ENCODE data around the gene IL10RA. TPM values are rescaled to one million over a fixed set of nuclear protein-coding genes. Genes with fewer than 3 reads are reported as not detected.

IL10RA gene
- total and polyA plus RNA-seq, 4 donors: 7.9 to 52.5 (median 28.2) TPM

DNA sequence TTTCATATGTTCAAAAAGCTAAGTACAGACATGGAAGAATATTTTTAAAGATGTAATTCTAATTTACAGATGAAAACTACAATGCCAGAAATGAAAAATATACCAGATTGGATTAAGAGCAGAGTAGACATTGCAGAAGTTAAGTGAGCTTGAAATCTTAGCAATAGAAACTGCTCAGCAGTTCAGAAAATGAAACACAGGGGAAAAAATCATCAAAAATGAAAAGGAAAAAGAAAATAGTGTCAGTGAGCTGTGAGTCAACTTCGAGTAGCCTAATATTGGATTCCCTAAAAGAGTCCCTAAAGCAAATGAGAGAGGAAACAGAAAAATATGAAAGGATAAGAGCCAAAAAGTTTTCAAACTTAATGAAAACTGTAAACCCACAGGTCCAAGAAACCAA is 25.8 kb upstream of the IL10RA start:
- DNase-seq (no peak), ATAC-seq (ENCODE audit: insufficient read depth, low FRiP score) (no peak)
- no peaks in the 10 kb centered on the region for H3K4me1 ChIP-seq (ENCODE audit: control insufficient read depth in 5 of 5, insufficient read depth in 5 of 5, low read length in 5 of 5)
- H3K27me3 ChIP-seq (ENCODE audit: control insufficient read depth in 3 of 3, insufficient read depth in 3 of 3, low read length in 2 of 3): no peaks in the 10 kb centered on the region
- H3K9me3 ChIP-seq (ENCODE audit: control insufficient read depth in 4 of 4, insufficient read depth in 3 of 4, low read length in 3 of 4): no peaks in the 10 kb centered on the region
- no peak overlapping the region for H3K27ac ChIP-seq (ENCODE audit: low read depth in 1 of 2, low read length in 1 of 2)
- no peak overlapping the region for H3K4me3 ChIP-seq
- H3K36me3 ChIP-seq (ENCODE audit: control insufficient read depth in 4 of 4, insufficient read depth in 4 of 4, low read length in 4 of 4): no peaks in the 10 kb centered on the region
- WGBS, 2 donors: 84 to 85% methylated on average over 1 of the region's 1 CpG
- no peak overlapping the region for H3K9ac ChIP-seq (ENCODE audit: insufficient read depth in 1 of 2, low read length in 2 of 2)
- TF ChIP-seq, protein P1, sequence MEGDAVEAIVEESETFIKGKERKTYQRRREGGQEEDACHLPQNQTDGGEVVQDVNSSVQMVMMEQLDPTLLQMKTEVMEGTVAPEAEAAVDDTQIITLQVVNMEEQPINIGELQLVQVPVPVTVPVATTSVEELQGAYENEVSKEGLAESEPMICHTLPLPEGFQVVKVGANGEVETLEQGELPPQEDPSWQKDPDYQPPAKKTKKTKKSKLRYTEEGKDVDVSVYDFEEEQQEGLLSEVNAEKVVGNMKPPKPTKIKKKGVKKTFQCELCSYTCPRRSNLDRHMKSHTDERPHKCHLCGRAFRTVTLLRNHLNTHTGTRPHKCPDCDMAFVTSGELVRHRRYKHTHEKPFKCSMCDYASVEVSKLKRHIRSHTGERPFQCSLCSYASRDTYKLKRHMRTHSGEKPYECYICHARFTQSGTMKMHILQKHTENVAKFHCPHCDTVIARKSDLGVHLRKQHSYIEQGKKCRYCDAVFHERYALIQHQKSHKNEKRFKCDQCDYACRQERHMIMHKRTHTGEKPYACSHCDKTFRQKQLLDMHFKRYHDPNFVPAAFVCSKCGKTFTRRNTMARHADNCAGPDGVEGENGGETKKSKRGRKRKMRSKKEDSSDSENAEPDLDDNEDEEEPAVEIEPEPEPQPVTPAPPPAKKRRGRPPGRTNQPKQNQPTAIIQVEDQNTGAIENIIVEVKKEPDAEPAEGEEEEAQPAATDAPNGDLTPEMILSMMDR (IDR thresholded peaks at IDR 0.05; ENCODE audit: control extremely low read depth, extremely low read depth): no peak

GRCh38 chr11:117961896-117962295 is 24.3 kb upstream of the IL10RA start:
- H3K36me3 ChIP-seq (ENCODE audit: control insufficient read depth in 4 of 4, insufficient read depth in 4 of 4, low read length in 4 of 4): no peaks in the 10 kb centered on the region
- no peak overlapping the region for H3K4me3 ChIP-seq
- no peak overlapping the region for H3K27ac ChIP-seq (ENCODE audit: low read depth in 1 of 2, low read length in 1 of 2)
- no peaks in the 10 kb centered on the region for H3K27me3 ChIP-seq (ENCODE audit: control insufficient read depth in 3 of 3, insufficient read depth in 3 of 3, low read length in 2 of 3)
- no peak for ATAC-seq (ENCODE audit: insufficient read depth, low FRiP score)
- no peaks in the 10 kb centered on the region for H3K9me3 ChIP-seq (ENCODE audit: control insufficient read depth in 4 of 4, insufficient read depth in 3 of 4, low read length in 3 of 4)
- no peak overlapping the region for H3K9ac ChIP-seq (ENCODE audit: insufficient read depth in 1 of 2, low read length in 2 of 2)
- TF ChIP-seq, protein P1 (IDR thresholded peaks at IDR 0.05; ENCODE audit: control extremely low read depth, extremely low read depth): no peak
- WGBS, 2 donors: 86 to 89% methylated on average over 10 of the region's 10 CpGs
- H3K4me1 ChIP-seq (ENCODE audit: control insufficient read depth in 5 of 5, insufficient read depth in 5 of 5, low read length in 5 of 5): no peaks in the 10 kb centered on the region
- DNase-seq: no peak

DNA sequence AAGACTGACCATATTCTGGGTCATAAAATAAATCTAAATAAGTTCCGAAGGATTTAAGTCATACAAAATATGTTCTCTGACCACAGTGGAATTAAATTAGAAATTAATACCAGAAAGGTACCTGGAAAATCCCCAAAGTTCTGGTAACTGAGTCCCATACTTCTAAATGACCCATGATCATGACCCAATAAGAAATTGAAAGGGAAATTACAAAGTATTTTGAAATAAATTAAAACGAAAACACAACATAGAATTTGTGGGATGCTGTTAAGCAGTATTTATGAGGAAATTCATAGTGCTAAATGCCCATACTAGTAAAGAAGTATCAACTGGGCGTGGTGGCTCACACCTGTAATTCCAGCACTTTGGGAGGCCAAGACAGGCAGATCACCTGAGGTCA is 23.4 kb upstream of the IL10RA start:
- H3K27me3 ChIP-seq (ENCODE audit: control insufficient read depth in 3 of 3, insufficient read depth in 3 of 3, low read length in 2 of 3): no peaks in the 10 kb centered on the region
- ATAC-seq (ENCODE audit: insufficient read depth, low FRiP score) (no peak), DNase-seq (no peak)
- no peak overlapping the region for H3K4me3 ChIP-seq
- no peak overlapping the region for H3K9ac ChIP-seq (ENCODE audit: insufficient read depth in 1 of 2, low read length in 2 of 2)
- no peak overlapping the region for H3K27ac ChIP-seq (ENCODE audit: low read depth in 1 of 2, low read length in 1 of 2)
- no peaks in the 10 kb centered on the region for H3K36me3 ChIP-seq (ENCODE audit: control insufficient read depth in 4 of 4, insufficient read depth in 4 of 4, low read length in 4 of 4)
- TF ChIP-seq, protein P1 (IDR thresholded peaks at IDR 0.05; ENCODE audit: control extremely low read depth, extremely low read depth): no peak
- H3K9me3 ChIP-seq (ENCODE audit: control insufficient read depth in 4 of 4, insufficient read depth in 3 of 4, low read length in 3 of 4): no peaks in the 10 kb centered on the region
- 91 to 95% methylated on average over 3 of the region's 3 CpGs for WGBS, 2 donors
- no peaks in the 10 kb centered on the region for H3K4me1 ChIP-seq (ENCODE audit: control insufficient read depth in 5 of 5, insufficient read depth in 5 of 5, low read length in 5 of 5)

DNA sequence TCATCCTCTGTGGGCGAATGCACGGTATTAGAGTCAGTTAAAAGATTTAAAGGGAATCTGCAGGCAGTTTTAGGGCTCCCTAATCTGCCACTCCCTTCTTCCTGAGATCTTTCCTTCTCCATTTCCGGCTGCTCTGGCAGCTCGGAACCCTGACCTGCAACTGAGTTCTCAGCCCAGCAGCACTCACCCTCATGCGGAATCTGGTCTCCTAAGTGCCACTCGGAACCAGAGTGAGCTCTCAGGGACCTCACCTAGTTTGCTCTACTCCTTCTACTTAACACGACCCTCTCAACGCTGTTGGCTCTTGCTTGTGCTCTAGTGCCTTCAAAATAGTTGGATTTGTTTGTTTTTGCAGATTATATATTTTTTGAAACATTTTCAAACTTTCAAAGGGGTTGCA is 19.3 kb upstream of the IL10RA start:
- Histone ChIP-seq H3K9me3 (ENCODE audit: control insufficient read depth in 4 of 4, insufficient read depth in 3 of 4, low read length in 3 of 4) (no peaks in the 10 kb centered on the region), H3K4me1 (ENCODE audit: control insufficient read depth in 5 of 5, insufficient read depth in 5 of 5, low read length in 5 of 5) (peaks cover 0 to 7% (median 0%) of the 10 kb centered on the region in 5 donors), H3K27me3 (ENCODE audit: control insufficient read depth in 3 of 3, insufficient read depth in 3 of 3, low read length in 2 of 3) (no peaks in the 10 kb centered on the region), H3K9ac (ENCODE audit: insufficient read depth in 1 of 2, low read length in 2 of 2) (no peak overlapping the region), H3K36me3 (ENCODE audit: control insufficient read depth in 4 of 4, insufficient read depth in 4 of 4, low read length in 4 of 4) (no peaks in the 10 kb centered on the region), H3K27ac (ENCODE audit: low read depth in 1 of 2, low read length in 1 of 2) (no peak overlapping the region), H3K4me3 (no peak overlapping the region)
- TF ChIP-seq, protein P1 (IDR thresholded peaks at IDR 0.05; ENCODE audit: control extremely low read depth, extremely low read depth): no peak
- DNase-seq (no peak), ATAC-seq (ENCODE audit: insufficient read depth, low FRiP score) (peak; percentile 21)
- WGBS, 2 donors: 64 to 82% methylated on average over 8 of the region's 8 CpGs

Data from lung (tissue), 12 donors.